Pulmonary artery endothelial cell (primary cell): ENCODE results near the gene NDUFAF2. TPM values are rescaled to one million over a fixed set of nuclear protein-coding genes. Genes with fewer than 3 reads are reported as not detected.

Experiments
- DNase-seq: peaks from one replicate; pipeline ENCODE4 v3.0.0-alpha.2; 2011; ENCODE audit warnings: low read depth, low spot score
- total RNA-seq: library from RNA; depleted of rRNA; stranded (reverse); fragments of >200 nt; gene quantifications from 2 replicates; pipeline ENCODE4 v1.2.3, GENCODE V29; 2014

The NDUFAF2 gene
- total RNA-seq, 1 donor from 2014 or later = 29.9 TPM

- DNase-seq = no peak
These were observed 171.0 kb downstream of the NDUFAF2 start for GRCh38 chr5:61115968-61116367.

GRCh38 chr5:61119066-61119465 is 174.1 kb downstream of the NDUFAF2 start:
- DNase-seq = no peak

- DNase-seq = no peak
These were observed 175.5 kb downstream of the NDUFAF2 start for GRCh38 chr5:61120534-61120933.

- no peak for DNase-seq
These were observed 178.1 kb downstream of the NDUFAF2 start for GRCh38 chr5:61123145-61123544.

GRCh38 chr5:61130289-61130688 is 185.3 kb downstream of the NDUFAF2 start:
- DNase-seq = no peak

- no peak for DNase-seq
These were observed 187.6 kb downstream of the NDUFAF2 start for GRCh38 chr5:61132559-61132958.

- DNase-seq = no peak
These were observed 192.8 kb downstream of the NDUFAF2 start for GRCh38 chr5:61137835-61138234.

GRCh38 chr5:61139094-61139873 is 194.3 kb downstream of the NDUFAF2 start:
- no peak for DNase-seq

GRCh38 chr5:61139931-61140330 is 194.9 kb downstream of the NDUFAF2 start:
- no peak for DNase-seq

GRCh38 chr5:61141801-61142200 is 196.8 kb downstream of the NDUFAF2 start:
- no peak for DNase-seq

- DNase-seq = no peak
These were observed 197.4 kb downstream of the NDUFAF2 start for GRCh38 chr5:61142391-61142790.

- DNase-seq = no peak
These were observed 197.8 kb downstream of the NDUFAF2 start for GRCh38 chr5:61142811-61143210.

GRCh38 chr5:61148515-61148914 is 203.5 kb downstream of the NDUFAF2 start:
- DNase-seq = no peak

GRCh38 chr5:61151893-61152292 is 206.9 kb downstream of the NDUFAF2 start:
- no peak for DNase-seq

GRCh38 chr5:61159070-61159469 is 214.1 kb downstream of the NDUFAF2 start:
- DNase-seq = no peak

GRCh38 chr5:61159836-61160235 is 214.8 kb downstream of the NDUFAF2 start:
- DNase-seq = no peak

- DNase-seq = no peak
These were observed 215.5 kb downstream of the NDUFAF2 start for GRCh38 chr5:61160497-61160896.

- peak; percentile 37 for DNase-seq
These were observed 217.2 kb downstream of the NDUFAF2 start, which contains the start of gene SMIM15 for GRCh38 chr5:61162010-61162831. SMIM15 (minus strand) TSS chr5:61162468; CDS start chr5:61160171, 2,297 bp downstream.

- DNase-seq = no peak
These were observed 218.0 kb downstream of the NDUFAF2 start for GRCh38 chr5:61162832-61163567.

- no peak for DNase-seq
These were observed 218.9 kb downstream of the NDUFAF2 start for GRCh38 chr5:61163905-61164304.

- DNase-seq = peak; percentile 33
These were observed 222.4 kb downstream of the NDUFAF2 start for GRCh38 chr5:61167382-61167781.

- DNase-seq = no peak
These were observed 223.9 kb downstream of the NDUFAF2 start for GRCh38 chr5:61168951-61169350.
